GM12878 (cell line): ENCODE measurements around the gene PPP2R2D. TPM values are rescaled to one million over a fixed set of nuclear protein-coding genes. Genes with fewer than 3 reads are reported as not detected.

ENCODE experiments used
- ATAC-seq: fragments of 200-7000 bp; cut with Tn5 transposase; 3 replicates; pipeline ENCODE4 v1.9.1; 2020; ENCODE audit warnings: mild to moderate bottlenecking, moderate library complexity
- BruUV-seq: library from RNA; stranded (reverse); fragments of 400-500 nt; replicated peaks from 2 replicates; lab custom pipeline; 2021; lab: Mats Ljungman, UMichigan
- CTCF ChIA-PET: fragments of 300-600 bp; sonication (Branson Sonifier 250); formaldehyde crosslinking; extraction: SDS; loops from one replicate; lab custom pipeline; 2021; ENCODE audit warnings: inconsistent platforms; lab: Yijun Ruan, JAX
- POLR2A ChIA-PET: fragments of 350-600 bp; formaldehyde crosslinking; extraction: SDS; loops from one replicate; lab custom pipeline; 2021; ENCODE audit warnings: inconsistent platforms; lab: Charles Lee
- RAD21 ChIA-PET: fragments of 300-600 bp; sonication (Branson Sonifier 250); formaldehyde crosslinking; loops from one replicate; lab custom pipeline; 2023; ENCODE audit warnings: antibody characterized with exemption; ENCODE audit not compliant: unreplicated experiment; lab: Charles Lee
- SMC1A ChIA-PET: fragments of 300-600 bp; sonication (Branson Sonifier 250); formaldehyde crosslinking; loops from one replicate; lab custom pipeline; 2023; ENCODE audit not compliant: unreplicated experiment, uncharacterized antibody; lab: Charles Lee
- DNase-seq: peaks from one replicate; pipeline ENCODE4 v3.0.0-alpha.2; 2011; ENCODE audit warnings: low read depth, low spot score
- FAIRE-seq: peaks from 3 replicates; lab custom pipeline; 2011; peaks lifted over from hg19 to GRCh38; lab: Jason Lieb, UNC
- H2AFZ ChIP-seq: 2 replicates; pipeline ENCODE4 v1.6.0; 2011; ENCODE audit warnings: low read depth, low read length, control low read depth; ENCODE audit not compliant: control insufficient read depth
- H3K27ac ChIP-seq: 2 replicates; pipeline ENCODE4 v1.5.1; 2011; ENCODE audit warnings: control low read depth; ENCODE audit not compliant: control insufficient read depth, insufficient read depth
- H3K27me3 ChIP-seq, 2 experiments: replicated peaks in 1 of 2; 2 replicates each; pipeline versions ENCODE4 v1.6.0 to v1.6.1; 2011; ENCODE audit warnings: low read length in 1 of 2; ENCODE audit not compliant: control insufficient read depth in 2 of 2, insufficient read depth in 2 of 2
- H3K36me3 ChIP-seq, 2 experiments: 2 replicates each; pipeline ENCODE4 v1.5.1; 2011; ENCODE audit warnings: low read length in 1 of 2; ENCODE audit not compliant: control insufficient read depth in 2 of 2, insufficient read depth in 2 of 2
- H3K4me1 ChIP-seq: 2 replicates; pipeline ENCODE4 v1.6.1; 2011; ENCODE audit warnings: mild to moderate bottlenecking, low read length, moderate library complexity, mixed read lengths; ENCODE audit not compliant: control insufficient read depth, insufficient read depth
- H3K4me2 ChIP-seq: 2 replicates; pipeline ENCODE4 v1.6.0; 2011; ENCODE audit warnings: control low read depth; ENCODE audit not compliant: control insufficient read depth, insufficient read depth
- H3K4me3 ChIP-seq: fragments of 200-600 bp; sonication (generic); 2 replicates; pipeline ENCODE4 v1.5.1; 2016
- H3K79me2 ChIP-seq: 2 replicates; pipeline ENCODE4 v1.6.0; 2011; ENCODE audit warnings: low read length; ENCODE audit not compliant: control insufficient read depth, insufficient read depth
- H3K9ac ChIP-seq: 2 replicates; pipeline ENCODE4 v1.8.0; 2011; ENCODE audit warnings: low read length, control low read depth, mixed read lengths; ENCODE audit not compliant: control insufficient read depth, insufficient read depth
- H3K9me3 ChIP-seq: replicated peaks from 3 replicates; pipeline ENCODE4 v1.5.1; 2011; ENCODE audit warnings: mild to moderate bottlenecking, low read length; ENCODE audit not compliant: control insufficient read depth, insufficient read depth
- H4K20me1 ChIP-seq: 2 replicates; pipeline ENCODE4 v1.6.0; 2011; ENCODE audit not compliant: control insufficient read depth, insufficient read depth
- KAT2A ChIP-seq: conservative IDR thresholded peaks from 2 replicates; pipeline ENCODE4 v1.6.1; 2011; ENCODE audit warnings: low read depth, low read length; ENCODE audit not compliant: control insufficient read depth
- MEF2A ChIP-seq: IDR thresholded peaks from 2 replicates; pipeline ENCODE4 v1.6.1; 2011; ENCODE audit warnings: low read depth, mild to moderate bottlenecking, low read length, moderate library complexity; ENCODE audit not compliant: insufficient read depth
- RAD51 ChIP-seq: fragments of 450-650 bp; IDR thresholded peaks from 2 replicates; pipeline ENCODE4 v1.6.1; 2016; ENCODE audit warnings: moderate library complexity, mild to moderate bottlenecking, inconsistent platforms
- STAT1 ChIP-seq: fragments of 450-650 bp; conservative IDR thresholded peaks from 2 replicates; pipeline ENCODE4 v1.6.1; 2014; ENCODE audit warnings: antibody characterized with exemption, mild to moderate bottlenecking
- TCF12 ChIP-seq: IDR thresholded peaks from 2 replicates; pipeline ENCODE4 v1.6.1; 2011; ENCODE audit warnings: low read depth, mild to moderate bottlenecking, low read length
- WGBS: methylation state at CpG from one replicate; pipeline ENCODE4 v1.1.6; 2016; ENCODE audit warnings: low lambda C conversion rate; ENCODE audit not compliant: insufficient replicate concordance, insufficient coverage; ENCODE audit errors: missing lambda C conversion rate; 5-methylcytosine and 5-hydroxymethylcytosine counted together
- in situ Hi-C: fragments of 300-500 bp; cut with MboI; formaldehyde crosslinking; loops from 9 replicates; pipeline ENCODE4 v1.14.3; 2018; ENCODE audit warnings: mixed read lengths
- intact Hi-C: fragments of 100-400 bp; cut with micrococcal nuclease; formaldehyde crosslinking; loops from one replicate; pipeline ENCODE4 v1.14.2; 2022; ENCODE audit not compliant: unreplicated experiment
- polyA plus RNA-seq, 11 experiments: library from polyadenylated mRNA; depleted of rRNA in 4 of 11; unstranded in 6 of 11; stranded (reverse) in 5 of 11; fragments of >200 nt; fragmentation: Nextera tagmentation in 4 of 11; fragmentation: Illumina TruSeq in 1 of 11; extraction: Ambion mirVana in 4 of 11; extraction: Trizol in 1 of 11; gene quantifications; 1 replicate in 1 of 11; 2 replicates in 10 of 11; pipeline versions ENCODE4 v1.2.1 to v1.2.3, GENCODE V29; 2011 to 2016; ENCODE audit warnings: inconsistent platforms in 2 of 11, missing spikeins in 2 of 11, low read depth in 1 of 11
- total RNA-seq, 4 experiments: library from RNA; depleted of rRNA in 3 of 4; stranded (reverse); fragments of >200 nt in 3 of 4; fragmentation: Illumina TruSeq in 1 of 4; extraction: Trizol in 1 of 4; gene quantifications; 2 replicates each; pipeline versions ENCODE4 v1.2.1 to v1.2.3, GENCODE V29; 2013 to 2021
- TF ChIP-seq, protein P1 (sequence below): fragments of 450-650 bp; IDR thresholded peaks from 2 replicates; pipeline ENCODE4 v1.6.1; 2016; ENCODE audit warnings: mild to moderate bottlenecking, moderate library complexity, borderline replicate concordance
- TF ChIP-seq, protein P2 (sequence below): fragments of 450-650 bp; formaldehyde crosslinking; IDR thresholded peaks from 2 replicates; pipeline ENCODE4 v1.4.0; 2020; ENCODE audit warnings: mild to moderate bottlenecking, moderate library complexity

Gene PPP2R2D
- total and polyA plus RNA-seq, 10 of the 15 experiments (the other 5 are each of a cell fraction or from before 2014, with no cell fraction given), result 2.8 to 41.9 (median 21.8) TPM

DNA sequence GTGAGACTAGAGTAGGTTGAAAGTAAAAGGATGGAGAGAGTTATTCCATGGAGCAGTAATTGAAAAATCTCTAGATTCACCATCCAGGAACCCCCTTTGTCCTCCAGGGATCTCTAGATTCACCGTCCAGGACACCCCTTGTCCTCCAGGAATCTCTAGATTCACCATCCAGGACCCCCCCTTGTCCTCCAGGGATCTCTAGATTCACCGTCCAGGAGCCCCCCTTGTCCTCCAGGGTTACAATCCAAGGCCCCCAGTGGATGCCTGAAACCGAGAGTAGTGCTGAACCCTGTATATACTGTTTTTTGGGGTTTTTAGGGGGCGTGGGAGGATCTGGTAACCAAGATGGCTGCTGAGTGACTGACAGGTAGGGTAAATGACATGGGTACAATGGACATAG lies 38.3 kb upstream of the PPP2R2D start:
- WGBS, result 0% methylated on average over 4 of the region's 4 CpGs
- Histone ChIP-seq H3K79me2 (no peaks in the 10 kb centered on the region), H3K36me3 (no peaks in the 10 kb centered on the region), H3K4me1 (no peaks in the 10 kb centered on the region), H3K9ac (no peak overlapping the region), H3K4me2 (no peak overlapping the region), H3K4me3 (no peak overlapping the region), H2AFZ (no peak overlapping the region), H3K27ac (no peak overlapping the region), H3K27me3 (no peaks in the 10 kb centered on the region), H4K20me1 (no peaks in the 10 kb centered on the region), H3K9me3 (no peaks in the 10 kb centered on the region)
- RAD21 ChIA-PET, result no interaction called here
- in situ Hi-C loops, result no loop called here
- BruUV-seq, result no TSS peak
- CTCF ChIA-PET, result no interaction called here
- intact Hi-C loops, result no loop called here
- ATAC-seq, result no peak
- DNase-seq, result no peak
- POLR2A ChIA-PET, result no interaction called here
- SMC1A ChIA-PET, result no interaction called here
- FAIRE-seq, result no peak
- TF ChIP-seq, protein P1, sequence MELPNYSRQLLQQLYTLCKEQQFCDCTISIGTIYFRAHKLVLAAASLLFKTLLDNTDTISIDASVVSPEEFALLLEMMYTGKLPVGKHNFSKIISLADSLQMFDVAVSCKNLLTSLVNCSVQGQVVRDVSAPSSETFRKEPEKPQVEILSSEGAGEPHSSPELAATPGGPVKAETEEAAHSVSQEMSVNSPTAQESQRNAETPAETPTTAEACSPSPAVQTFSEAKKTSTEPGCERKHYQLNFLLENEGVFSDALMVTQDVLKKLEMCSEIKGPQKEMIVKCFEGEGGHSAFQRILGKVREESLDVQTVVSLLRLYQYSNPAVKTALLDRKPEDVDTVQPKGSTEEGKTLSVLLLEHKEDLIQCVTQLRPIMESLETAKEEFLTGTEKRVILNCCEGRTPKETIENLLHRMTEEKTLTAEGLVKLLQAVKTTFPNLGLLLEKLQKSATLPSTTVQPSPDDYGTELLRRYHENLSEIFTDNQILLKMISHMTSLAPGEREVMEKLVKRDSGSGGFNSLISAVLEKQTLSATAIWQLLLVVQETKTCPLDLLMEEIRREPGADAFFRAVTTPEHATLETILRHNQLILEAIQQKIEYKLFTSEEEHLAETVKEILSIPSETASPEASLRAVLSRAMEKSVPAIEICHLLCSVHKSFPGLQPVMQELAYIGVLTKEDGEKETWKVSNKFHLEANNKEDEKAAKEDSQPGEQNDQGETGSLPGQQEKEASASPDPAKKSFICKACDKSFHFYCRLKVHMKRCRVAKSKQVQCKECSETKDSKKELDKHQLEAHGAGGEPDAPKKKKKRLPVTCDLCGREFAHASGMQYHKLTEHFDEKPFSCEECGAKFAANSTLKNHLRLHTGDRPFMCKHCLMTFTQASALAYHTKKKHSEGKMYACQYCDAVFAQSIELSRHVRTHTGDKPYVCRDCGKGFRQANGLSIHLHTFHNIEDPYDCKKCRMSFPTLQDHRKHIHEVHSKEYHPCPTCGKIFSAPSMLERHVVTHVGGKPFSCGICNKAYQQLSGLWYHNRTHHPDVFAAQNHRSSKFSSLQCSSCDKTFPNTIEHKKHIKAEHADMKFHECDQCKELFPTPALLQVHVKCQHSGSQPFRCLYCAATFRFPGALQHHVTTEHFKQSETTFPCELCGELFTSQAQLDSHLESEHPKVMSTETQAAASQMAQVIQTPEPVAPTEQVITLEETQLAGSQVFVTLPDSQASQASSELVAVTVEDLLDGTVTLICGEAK, result no peak
- no peak for TF ChIP-seq TCF12
- TF ChIP-seq, protein P2, sequence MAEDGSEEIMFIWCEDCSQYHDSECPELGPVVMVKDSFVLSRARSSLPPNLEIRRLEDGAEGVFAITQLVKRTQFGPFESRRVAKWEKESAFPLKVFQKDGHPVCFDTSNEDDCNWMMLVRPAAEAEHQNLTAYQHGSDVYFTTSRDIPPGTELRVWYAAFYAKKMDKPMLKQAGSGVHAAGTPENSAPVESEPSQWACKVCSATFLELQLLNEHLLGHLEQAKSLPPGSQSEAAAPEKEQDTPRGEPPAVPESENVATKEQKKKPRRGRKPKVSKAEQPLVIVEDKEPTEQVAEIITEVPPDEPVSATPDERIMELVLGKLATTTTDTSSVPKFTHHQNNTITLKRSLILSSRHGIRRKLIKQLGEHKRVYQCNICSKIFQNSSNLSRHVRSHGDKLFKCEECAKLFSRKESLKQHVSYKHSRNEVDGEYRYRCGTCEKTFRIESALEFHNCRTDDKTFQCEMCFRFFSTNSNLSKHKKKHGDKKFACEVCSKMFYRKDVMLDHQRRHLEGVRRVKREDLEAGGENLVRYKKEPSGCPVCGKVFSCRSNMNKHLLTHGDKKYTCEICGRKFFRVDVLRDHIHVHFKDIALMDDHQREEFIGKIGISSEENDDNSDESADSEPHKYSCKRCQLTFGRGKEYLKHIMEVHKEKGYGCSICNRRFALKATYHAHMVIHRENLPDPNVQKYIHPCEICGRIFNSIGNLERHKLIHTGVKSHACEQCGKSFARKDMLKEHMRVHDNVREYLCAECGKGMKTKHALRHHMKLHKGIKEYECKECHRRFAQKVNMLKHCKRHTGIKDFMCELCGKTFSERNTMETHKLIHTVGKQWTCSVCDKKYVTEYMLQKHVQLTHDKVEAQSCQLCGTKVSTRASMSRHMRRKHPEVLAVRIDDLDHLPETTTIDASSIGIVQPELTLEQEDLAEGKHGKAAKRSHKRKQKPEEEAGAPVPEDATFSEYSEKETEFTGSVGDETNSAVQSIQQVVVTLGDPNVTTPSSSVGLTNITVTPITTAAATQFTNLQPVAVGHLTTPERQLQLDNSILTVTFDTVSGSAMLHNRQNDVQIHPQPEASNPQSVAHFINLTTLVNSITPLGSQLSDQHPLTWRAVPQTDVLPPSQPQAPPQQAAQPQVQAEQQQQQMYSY, result no peak
- TF ChIP-seq RAD51, result no peak
- no peak for TF ChIP-seq MEF2A
- no peak for TF ChIP-seq KAT2A
- no peak for TF ChIP-seq STAT1
